Lung (tissue), 12 donors: ENCODE measurements around the gene CUBN. TPM values are rescaled to one million over a fixed set of nuclear protein-coding genes. Genes with fewer than 3 reads are reported as not detected.
A peak's percentile ranks its signal among the peaks of the same experiment; 100 is the strongest.

ENCODE experiments used
- ATAC-seq: fragments of 200-7000 bp; cut with Tn5 transposase; one replicate; pipeline ENCODE4 v1.9.1; 2020; ENCODE audit warnings: moderate number of reproducible peaks; ENCODE audit not compliant: insufficient read depth, low FRiP score
- DNase-seq, 3 donors: peaks; one replicate each; pipeline ENCODE4 v3.0.0-alpha.2; 2013 to 2017
- H3K27ac ChIP-seq, 2 donors: one replicate each; pipeline ENCODE4 v1.5.1; 2013; ENCODE audit warnings: mild to moderate bottlenecking in 2 of 2, moderate library complexity in 2 of 2, control low read depth in 1 of 2, inconsistent platforms in 1 of 2, low read depth in 1 of 2, low read length in 1 of 2
- H3K27me3 ChIP-seq, 3 donors: one replicate each; pipeline ENCODE4 v1.5.1; 2013; ENCODE audit warnings: low read length in 2 of 3; ENCODE audit not compliant: control insufficient read depth in 3 of 3, insufficient read depth in 3 of 3
- H3K36me3 ChIP-seq, 4 donors: one replicate each; pipeline ENCODE4 v1.5.1; 2013; ENCODE audit warnings: low read length in 4 of 4, mild to moderate bottlenecking in 1 of 4, moderate library complexity in 1 of 4; ENCODE audit not compliant: control insufficient read depth in 4 of 4, insufficient read depth in 4 of 4
- H3K4me1 ChIP-seq, 5 donors: one replicate each; pipeline ENCODE4 v1.5.1; 2013; ENCODE audit warnings: low read length in 5 of 5, mild to moderate bottlenecking in 2 of 5, moderate library complexity in 1 of 5; ENCODE audit not compliant: control insufficient read depth in 5 of 5, insufficient read depth in 5 of 5
- H3K4me3 ChIP-seq: one replicate; pipeline ENCODE4 v1.5.1; 2013; ENCODE audit warnings: mild to moderate bottlenecking, control low read depth, moderate library complexity
- H3K9ac ChIP-seq, 2 donors: one replicate each; pipeline ENCODE4 v1.5.1; 2013; ENCODE audit warnings: low read length in 2 of 2, control low read depth in 1 of 2; ENCODE audit not compliant: insufficient read depth in 1 of 2
- H3K9me3 ChIP-seq, 4 donors: one replicate each; pipeline ENCODE4 v1.5.1; 2013; ENCODE audit warnings: low read length in 3 of 4, mild to moderate bottlenecking in 1 of 4, moderate library complexity in 1 of 4; ENCODE audit not compliant: control insufficient read depth in 4 of 4, insufficient read depth in 3 of 4
- CTCF ChIP-seq: IDR thresholded peaks from 2 replicates; pipeline ENCODE4 v1.5.1; 2012; ENCODE audit warnings: mild to moderate bottlenecking; ENCODE audit errors: control extremely low read depth, extremely low read depth
- WGBS, 2 donors: extraction: QIAGEN DNeasy Blood & Tissue Kit; methylation state at CpG; one replicate each; pipeline ENCODE4 v1.1.7; 2013; 5-methylcytosine and 5-hydroxymethylcytosine counted together
- polyA plus RNA-seq, 2 donors: library from polyadenylated mRNA; stranded (reverse); fragments of 200-250 nt; gene quantifications; one replicate each; pipeline ENCODE4 v1.2.1, GENCODE V29; 2013
- total RNA-seq, 2 donors: library from RNA; depleted of rRNA in 1 of 2; stranded (reverse); fragments of >200 nt in 1 of 2; gene quantifications; one replicate each; pipeline ENCODE4 v1.2.1, GENCODE V29; 2014 to 2021
- donor health status: control.
- donor health status: control.
- donor health status: Bipolar disorder and iron deficiency.
- donor health status: healthy.
- donor health status: DM: yes; HTN: yes; CAD: no.

The CUBN gene
- total and polyA plus RNA-seq, 4 donors, result 0.33 to 5.1 (median 1.0) TPM

DNA sequence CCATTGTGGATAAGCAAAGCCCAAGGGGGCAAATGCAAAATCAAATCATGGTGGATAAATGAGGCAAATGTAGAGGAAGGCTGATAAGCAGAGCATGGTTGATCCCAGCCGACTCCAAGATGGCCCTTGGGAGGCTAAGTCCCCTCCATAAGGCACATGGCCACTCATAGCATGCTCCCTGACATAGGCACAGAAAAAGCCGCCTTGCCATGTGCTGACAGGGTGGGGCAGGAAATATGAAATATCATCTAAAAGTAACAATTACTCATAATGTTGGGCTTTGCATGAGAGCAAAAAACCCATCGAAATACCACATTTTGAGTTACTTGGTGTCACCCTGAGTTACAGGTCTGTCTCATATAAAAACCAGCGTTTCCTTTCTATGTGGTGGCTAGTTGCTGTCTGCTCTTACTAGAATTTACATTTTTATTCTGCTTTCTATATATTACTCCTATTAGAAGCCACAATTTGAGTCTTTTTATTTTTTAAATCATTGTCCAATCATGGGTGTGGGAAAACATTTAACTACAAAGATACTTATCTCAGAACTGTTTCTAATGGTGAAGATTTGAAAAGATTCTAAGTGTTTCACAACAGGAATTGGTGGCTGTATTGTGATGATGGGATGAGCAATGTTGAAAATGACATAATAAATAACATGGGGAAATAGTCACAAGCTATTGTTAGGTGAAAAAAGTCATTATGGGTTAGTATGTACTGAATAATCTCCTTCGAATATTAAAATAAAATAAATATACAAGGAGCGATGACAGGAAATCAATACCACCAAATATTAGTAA lies 102.7 kb downstream of the CUBN start:
- no peak for TF ChIP-seq CTCF
- DNase-seq (no peak), ATAC-seq (no peak)
- Histone ChIP-seq H3K9me3 (no peaks in the 10 kb centered on the region), H3K9ac (no peak overlapping the region), H3K4me1 (peaks cover 0 to 29% (median 11%) of the 10 kb centered on the region in 5 donors), H3K27ac (peak overlapping the region; percentile 15 to 49), H3K27me3 (no peaks in the 10 kb centered on the region), H3K36me3 (no peaks in the 10 kb centered on the region), H3K4me3 (no peak overlapping the region)
- 71 to 74% methylated on average over 6 of the region's 6 CpGs for WGBS, 2 donors

- TF ChIP-seq CTCF, result no peak
- no peak for DNase-seq
- Histone ChIP-seq H3K4me3 (no peak overlapping the region), H3K9ac (no peak overlapping the region), H3K36me3 (no peaks in the 10 kb centered on the region), H3K27ac (peak overlapping the region; percentile 51 to 78), H3K4me1 (peaks cover 0 to 29% (median 11%) of the 10 kb centered on the region in 5 donors), H3K9me3 (no peaks in the 10 kb centered on the region), H3K27me3 (no peaks in the 10 kb centered on the region)
- WGBS, 2 donors, result 53 to 60% methylated on average over 7 of the region's 7 CpGs
- peak; percentile 20 for ATAC-seq
Measured at GRCh38 chr10:17025444-17026295, 103.9 kb downstream of the CUBN start.

- peaks cover 0 to 24% (median 11%) of the 10 kb centered on the region in 5 donors for H3K4me1 ChIP-seq
- no peaks in the 10 kb centered on the region for H3K36me3 ChIP-seq
- no peaks in the 10 kb centered on the region for H3K27me3 ChIP-seq
- TF ChIP-seq CTCF, result no peak
- peak overlapping the region in 1 of 2 donors; percentile 63 for H3K27ac ChIP-seq
- 92 to 94% methylated on average over 4 of the region's 4 CpGs for WGBS, 2 donors
- no peak overlapping the region for H3K9ac ChIP-seq
- no peak for ATAC-seq
- H3K9me3 ChIP-seq, result no peaks in the 10 kb centered on the region
- DNase-seq, result no peak
- no peak overlapping the region for H3K4me3 ChIP-seq
Measured at GRCh38 chr10:17024461-17024860, 105.2 kb downstream of the CUBN start.
